GM18499 (cell line): Measurements from ENCODE around the gene DLGAP3.
"Not testable (repeated sequence)": the region's sequence is repeated elsewhere in the genome, so short reads cannot be mapped to it uniquely, and the experiment has no call there.

ENCODE experiments used
- ATAC-seq: cut with Tn5 transposase; IDR thresholded peaks from one replicate; pipeline ENCODE4 v1.9.1; 2021; ENCODE audit warnings: moderate number of reproducible peaks; ENCODE audit not compliant: insufficient read depth, unreplicated experiment

DLGAP3 gene

GRCh38 chr1:34843392-34844251 is 85.8 kb downstream of the DLGAP3 start:
- ATAC-seq, result no peak

DNA sequence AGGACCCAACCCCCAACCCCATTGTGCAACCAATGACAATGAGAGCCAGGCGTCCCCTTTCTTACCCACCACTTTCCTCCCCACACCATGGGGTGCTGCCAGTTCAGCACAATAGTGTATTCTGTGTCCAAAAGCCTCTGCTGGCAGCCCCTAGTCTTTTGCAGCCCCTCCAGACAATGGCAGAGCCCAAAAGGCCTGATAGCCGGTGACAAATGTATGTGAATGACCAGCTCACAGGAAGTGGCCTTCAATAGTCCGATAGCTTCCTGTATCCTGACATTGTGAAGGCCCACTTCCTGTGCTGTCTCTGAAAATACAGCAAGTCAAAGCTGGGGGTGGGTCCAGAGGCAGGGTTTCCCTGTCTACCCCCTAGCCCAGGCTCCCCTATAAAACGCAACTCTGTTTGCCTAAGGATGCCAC is 86.5 kb downstream of the DLGAP3 start:
- ATAC-seq, result no peak

- ATAC-seq, result no peak
These were observed 87.4 kb downstream of the DLGAP3 start for GRCh38 chr1:34842073-34842472.

GRCh38 chr1:34840426-34840825 is 89.0 kb downstream of the DLGAP3 start:
- ATAC-seq, result no peak

- ATAC-seq, result no peak
These were observed 89.7 kb downstream of the DLGAP3 start for GRCh38 chr1:34839526-34840305.

DNA sequence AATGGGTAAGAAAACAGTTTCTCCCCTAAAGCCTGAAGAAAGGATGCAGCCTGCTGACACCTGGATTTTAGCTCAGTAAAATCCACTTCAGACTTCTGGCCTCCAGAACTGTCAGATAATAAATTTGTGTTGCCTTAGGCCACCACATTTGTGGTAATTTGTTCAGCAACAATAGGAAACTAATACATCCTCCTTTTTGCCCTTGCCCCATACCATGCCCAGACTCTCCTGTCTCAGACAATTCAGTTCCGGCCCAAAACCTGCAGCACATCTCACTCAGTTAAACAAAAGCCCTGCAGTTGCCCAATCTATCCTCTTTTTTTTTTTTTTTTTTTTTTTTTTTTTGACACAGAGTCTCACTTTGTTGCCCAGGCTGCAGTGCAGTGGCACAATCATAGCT is 95.7 kb downstream of the DLGAP3 start:
- ATAC-seq, result no peak

GRCh38 chr1:34831721-34832246 is 97.7 kb downstream of the DLGAP3 start:
- ATAC-seq, result no peak

DNA sequence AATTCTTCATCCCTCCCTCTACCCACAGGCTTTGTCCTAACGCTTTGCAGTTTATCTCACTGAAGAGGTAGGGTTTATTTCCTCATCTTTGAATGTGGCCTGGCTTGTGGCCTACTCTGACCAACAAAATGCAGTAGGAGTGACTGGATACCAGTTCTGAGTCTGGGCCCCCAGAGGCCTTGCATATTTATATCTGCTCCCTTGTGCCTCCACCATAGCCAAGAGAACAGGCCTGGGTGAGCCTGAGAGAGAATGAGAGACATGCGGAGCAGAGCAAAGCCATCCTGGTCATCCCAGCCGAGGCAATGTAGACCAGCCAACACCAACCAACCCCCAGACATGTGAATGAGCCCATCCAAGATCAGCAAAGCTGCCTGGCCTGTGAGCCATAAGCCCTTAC is 100.2 kb downstream of the DLGAP3 start:
- no peak for ATAC-seq

GRCh38 chr1:34828611-34829010 is 100.8 kb downstream of the DLGAP3 start:
- no peak for ATAC-seq

DNA sequence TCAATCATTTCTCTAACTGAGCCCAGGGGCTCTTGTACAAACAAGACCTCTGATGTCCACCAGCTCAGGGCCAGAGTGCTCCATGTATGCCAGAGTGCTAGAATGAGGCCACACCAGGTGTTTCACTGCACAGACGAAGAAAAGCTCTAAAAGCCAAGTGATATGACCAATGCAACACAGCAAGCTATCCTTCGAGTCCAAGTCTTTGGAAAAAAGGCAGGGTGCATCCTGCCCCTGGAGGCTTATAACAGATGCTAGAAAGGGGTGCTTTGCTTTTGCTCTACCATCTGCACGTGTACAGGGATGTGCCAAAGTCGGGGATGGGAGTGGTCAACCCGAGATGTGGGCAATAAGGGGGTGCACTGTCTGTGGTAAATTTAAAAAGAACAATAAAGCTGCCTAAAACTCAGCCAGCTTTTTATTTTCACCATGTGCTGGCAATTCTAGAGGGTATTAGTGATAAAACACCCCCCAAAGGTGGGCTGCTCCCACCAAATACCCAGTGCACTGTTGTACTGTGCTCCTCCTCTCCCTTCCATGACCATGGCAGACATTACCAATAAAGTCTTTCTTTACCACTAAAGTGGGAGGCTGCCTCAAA is 102.0 kb downstream of the DLGAP3 start:
- no peak for ATAC-seq

- no peak for ATAC-seq
These were observed 103.9 kb downstream of the DLGAP3 start for GRCh38 chr1:34825455-34826091.

DNA sequence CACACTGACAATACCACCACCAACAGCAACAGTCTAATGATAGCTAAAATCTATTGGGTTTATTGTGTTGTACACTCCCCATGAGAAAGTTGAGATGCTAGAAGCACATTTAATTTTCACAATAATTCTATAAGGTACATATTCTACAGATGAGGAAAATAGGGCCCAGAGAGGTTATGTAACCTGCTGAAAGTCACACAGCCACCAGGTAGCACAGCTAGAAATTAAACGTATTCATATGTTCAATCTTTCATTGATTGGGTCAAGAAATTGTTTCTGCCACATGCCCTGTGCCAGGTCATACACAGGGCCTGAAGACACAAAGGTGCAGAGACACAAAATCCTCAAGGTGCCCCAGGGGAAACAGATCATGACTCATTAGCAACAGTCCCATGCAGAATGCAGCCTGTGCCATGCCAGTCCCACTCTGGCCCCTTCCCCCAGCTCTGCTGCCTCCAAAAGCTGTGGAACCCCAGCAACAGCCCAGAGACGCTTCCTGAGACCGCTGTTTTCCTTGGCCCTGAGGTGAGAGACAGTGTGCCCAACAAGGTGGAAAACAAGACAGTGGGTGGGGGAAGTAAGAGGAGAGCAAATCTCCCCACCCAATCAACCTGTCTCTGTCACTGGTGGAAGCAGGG is 104.5 kb downstream of the DLGAP3 start:
- ATAC-seq, result no peak

DNA sequence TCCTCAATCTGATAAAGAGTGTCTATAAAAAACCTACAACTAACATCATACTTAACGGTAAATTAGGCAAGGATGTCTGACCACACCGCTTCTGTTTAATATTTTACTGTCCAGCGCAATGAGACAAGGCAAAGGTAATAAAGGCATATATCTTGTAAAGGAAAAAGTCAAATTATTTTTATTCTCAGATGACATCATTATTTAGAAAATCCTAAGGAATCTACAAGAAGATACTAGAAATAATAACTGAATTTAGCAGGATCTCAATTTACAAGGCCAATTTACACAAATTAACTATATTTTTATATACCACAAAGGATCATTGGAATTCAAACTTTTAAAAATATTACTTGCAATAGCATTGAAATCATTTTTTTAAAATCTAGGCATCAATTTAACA is 107.2 kb downstream of the DLGAP3 start:
- no peak for ATAC-seq

DNA sequence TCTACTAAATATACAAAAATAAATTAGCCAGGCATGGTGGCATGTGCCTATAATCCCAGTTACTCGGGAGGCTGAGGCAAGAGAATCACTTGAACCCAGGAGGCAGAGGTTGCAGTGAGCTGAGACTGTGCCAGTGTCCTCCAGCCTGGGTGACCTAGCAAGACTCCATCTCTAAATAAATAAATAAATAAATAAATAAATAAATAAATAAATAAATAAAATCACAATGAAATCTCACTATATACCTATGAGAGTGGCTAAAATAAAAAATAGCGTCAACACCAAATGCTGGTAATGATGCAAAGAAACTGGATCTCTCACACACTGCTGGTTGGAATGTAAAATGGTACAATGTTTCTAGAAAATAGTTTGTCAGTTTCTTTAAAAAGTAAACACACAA is 110.6 kb downstream of the DLGAP3 start:
- ATAC-seq, result not testable (repeated sequence)

DNA sequence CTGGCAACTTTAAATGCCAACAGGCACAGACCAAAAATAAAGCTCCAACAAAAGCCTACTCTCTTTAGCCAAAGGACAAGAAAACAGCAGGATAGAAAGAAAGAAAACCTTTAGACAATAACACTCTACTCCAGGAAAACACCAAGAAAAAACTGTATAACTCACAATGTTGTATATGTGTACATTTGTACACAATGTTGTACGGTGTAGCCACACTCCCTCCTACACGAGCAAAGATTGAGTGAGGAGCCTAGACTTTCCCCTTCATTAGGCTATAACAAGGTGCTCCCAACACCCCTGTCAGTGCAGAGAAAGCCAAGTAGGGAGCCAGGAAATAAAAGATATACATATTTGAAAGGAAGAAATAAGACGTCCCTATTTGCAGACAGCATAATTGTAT is 112.7 kb downstream of the DLGAP3 start:
- ATAC-seq, result no peak

GRCh38 chr1:34816332-34816731 is 113.1 kb downstream of the DLGAP3 start:
- no peak for ATAC-seq
